Measurements from ENCODE around the gene TMPRSS7.

TMPRSS7 gene

GRCh38 chr3:112004669-112005068 lies 29.9 kb upstream of the TMPRSS7 start:
- ATAC-seq (ENCODE audit: insufficient read depth, low read depth) = no peak
- TF ChIP-seq EZH2 (IDR thresholded peaks at IDR 0.05; ENCODE audit: borderline replicate concordance, low read depth, low read length, severe bottlenecking) = no peak
- TF ChIP-seq, protein P1, sequence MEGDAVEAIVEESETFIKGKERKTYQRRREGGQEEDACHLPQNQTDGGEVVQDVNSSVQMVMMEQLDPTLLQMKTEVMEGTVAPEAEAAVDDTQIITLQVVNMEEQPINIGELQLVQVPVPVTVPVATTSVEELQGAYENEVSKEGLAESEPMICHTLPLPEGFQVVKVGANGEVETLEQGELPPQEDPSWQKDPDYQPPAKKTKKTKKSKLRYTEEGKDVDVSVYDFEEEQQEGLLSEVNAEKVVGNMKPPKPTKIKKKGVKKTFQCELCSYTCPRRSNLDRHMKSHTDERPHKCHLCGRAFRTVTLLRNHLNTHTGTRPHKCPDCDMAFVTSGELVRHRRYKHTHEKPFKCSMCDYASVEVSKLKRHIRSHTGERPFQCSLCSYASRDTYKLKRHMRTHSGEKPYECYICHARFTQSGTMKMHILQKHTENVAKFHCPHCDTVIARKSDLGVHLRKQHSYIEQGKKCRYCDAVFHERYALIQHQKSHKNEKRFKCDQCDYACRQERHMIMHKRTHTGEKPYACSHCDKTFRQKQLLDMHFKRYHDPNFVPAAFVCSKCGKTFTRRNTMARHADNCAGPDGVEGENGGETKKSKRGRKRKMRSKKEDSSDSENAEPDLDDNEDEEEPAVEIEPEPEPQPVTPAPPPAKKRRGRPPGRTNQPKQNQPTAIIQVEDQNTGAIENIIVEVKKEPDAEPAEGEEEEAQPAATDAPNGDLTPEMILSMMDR (IDR thresholded peaks at IDR 0.05; ENCODE audit: borderline replicate concordance, extremely low read depth, low read length, poor library complexity, severe bottlenecking) = no peak
- no peak overlapping the region for H3K4me2 ChIP-seq (ENCODE audit: insufficient read depth, low read length)

DNA sequence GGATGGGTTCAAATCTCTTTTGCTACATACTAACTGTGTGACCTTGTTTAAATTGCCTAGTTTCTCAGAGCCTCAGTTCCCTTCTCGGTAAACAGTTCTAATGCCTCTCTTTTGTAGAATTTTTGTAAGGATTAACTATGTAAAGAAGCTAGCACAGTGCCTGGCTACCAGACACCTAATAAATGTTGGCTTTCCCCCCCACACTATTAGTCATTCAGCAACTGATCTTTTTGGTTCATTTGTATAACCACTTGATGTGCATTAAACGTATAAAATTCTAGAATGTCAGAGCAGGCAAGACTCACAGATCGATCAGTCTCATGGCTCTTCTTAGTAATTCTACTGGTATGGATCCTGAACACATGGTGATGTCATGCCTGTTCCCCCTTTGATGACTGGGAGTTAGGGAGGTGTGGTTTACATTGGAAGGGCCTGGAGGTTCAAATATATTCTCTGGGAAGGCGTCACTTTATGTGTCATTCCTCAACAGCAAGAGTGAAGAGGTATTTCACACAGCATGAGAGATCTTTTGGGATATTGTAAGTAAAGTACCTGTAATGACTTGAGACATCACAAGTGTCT lies 29.4 kb upstream of the TMPRSS7 start:
- H2AFZ ChIP-seq (ENCODE audit: low read depth, low read length) = no peak overlapping the region
- no peaks in the 10 kb centered on the region for H3K9me3 ChIP-seq (ENCODE audit: insufficient read depth, low read length, severe bottlenecking)
- no peaks in the 10 kb centered on the region for H3K4me1 ChIP-seq (ENCODE audit: insufficient read depth, low read length)
- H3K27ac ChIP-seq (ENCODE audit: low read length) = no peak overlapping the region
- DNase-seq = no peak
- no peak for ATAC-seq (ENCODE audit: insufficient read depth, low read depth)
- no peak overlapping the region for H3K4me2 ChIP-seq (ENCODE audit: insufficient read depth, low read length)
- H3K4me3 ChIP-seq (ENCODE audit: low read depth in 1 of 2, low read length in 2 of 2) = no peak overlapping the region
- H3K79me2 ChIP-seq (ENCODE audit: insufficient read depth, low read length) = no peaks in the 10 kb centered on the region
- no peak overlapping the region for H3K9ac ChIP-seq (ENCODE audit: low read depth, low read length)
- TF ChIP-seq EZH2 (IDR thresholded peaks at IDR 0.05; ENCODE audit: borderline replicate concordance, low read depth, low read length, severe bottlenecking) = no peak
- TF ChIP-seq, protein P1 (IDR thresholded peaks at IDR 0.05; ENCODE audit: borderline replicate concordance, extremely low read depth, low read length, poor library complexity, severe bottlenecking) = no peak
- H3K36me3 ChIP-seq (ENCODE audit: insufficient read depth, low read length) = no peaks in the 10 kb centered on the region
- H4K20me1 ChIP-seq (ENCODE audit: insufficient read depth, low read length) = no peaks in the 10 kb centered on the region
- H3K27me3 ChIP-seq (ENCODE audit: insufficient read depth, low read length, poor library complexity) = no peaks in the 10 kb centered on the region

More at GRCh38 chr3:112004669-112005068, 29.9 kb upstream of the TMPRSS7 start:
- Histone ChIP-seq H3K27ac (ENCODE audit: low read length) (no peak overlapping the region), H3K9ac (ENCODE audit: low read depth, low read length) (no peak overlapping the region), H3K79me2 (ENCODE audit: insufficient read depth, low read length) (no peaks in the 10 kb centered on the region), H3K27me3 (ENCODE audit: insufficient read depth, low read length, poor library complexity) (no peaks in the 10 kb centered on the region), H4K20me1 (ENCODE audit: insufficient read depth, low read length) (no peaks in the 10 kb centered on the region), H3K36me3 (ENCODE audit: insufficient read depth, low read length) (no peaks in the 10 kb centered on the region), H2AFZ (ENCODE audit: low read depth, low read length) (no peak overlapping the region), H3K9me3 (ENCODE audit: insufficient read depth, low read length, severe bottlenecking) (no peaks in the 10 kb centered on the region), H3K4me1 (ENCODE audit: insufficient read depth, low read length) (no peaks in the 10 kb centered on the region), H3K4me3 (ENCODE audit: low read depth in 1 of 2, low read length in 2 of 2) (no peak overlapping the region)
- DNase-seq = no peak

DNA sequence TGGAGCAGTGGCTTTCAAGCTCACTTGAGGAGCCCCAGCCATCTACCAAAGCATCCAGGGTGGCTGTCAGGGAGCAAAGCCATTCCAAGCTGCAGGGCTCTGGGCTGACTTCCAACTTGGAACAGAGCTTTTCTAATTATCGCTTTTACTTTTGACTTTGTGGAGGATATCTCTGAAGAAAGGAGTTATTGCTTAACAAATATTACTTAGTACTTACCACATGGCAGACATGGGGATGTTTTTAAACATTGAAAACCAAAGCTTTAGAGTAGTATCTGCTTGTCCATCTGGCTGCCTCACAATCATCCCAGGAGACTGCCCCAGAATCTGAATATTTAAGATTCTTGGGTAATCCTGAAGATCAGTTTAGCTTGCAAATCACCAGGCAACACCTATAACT lies 26.9 kb upstream of the TMPRSS7 start:
- DNase-seq (no peak), ATAC-seq (ENCODE audit: insufficient read depth, low read depth) (no peak)
- no peaks in the 10 kb centered on the region for H3K9me3 ChIP-seq (ENCODE audit: insufficient read depth, low read length, severe bottlenecking)
- no peaks in the 10 kb centered on the region for H3K27me3 ChIP-seq (ENCODE audit: insufficient read depth, low read length, poor library complexity)
- H3K4me3 ChIP-seq (ENCODE audit: low read depth in 1 of 2, low read length in 2 of 2) = no peak overlapping the region
- H3K4me1 ChIP-seq (ENCODE audit: insufficient read depth, low read length) = no peaks in the 10 kb centered on the region
- H3K36me3 ChIP-seq (ENCODE audit: insufficient read depth, low read length) = no peaks in the 10 kb centered on the region
- no peak overlapping the region for H3K9ac ChIP-seq (ENCODE audit: low read depth, low read length)
- no peak overlapping the region for H3K27ac ChIP-seq (ENCODE audit: low read length)
- no peak overlapping the region for H2AFZ ChIP-seq (ENCODE audit: low read depth, low read length)
- no peak for TF ChIP-seq EZH2 (IDR thresholded peaks at IDR 0.05; ENCODE audit: borderline replicate concordance, low read depth, low read length, severe bottlenecking)
- TF ChIP-seq, protein P1 (IDR thresholded peaks at IDR 0.05; ENCODE audit: borderline replicate concordance, extremely low read depth, low read length, poor library complexity, severe bottlenecking) = no peak
- H3K79me2 ChIP-seq (ENCODE audit: insufficient read depth, low read length) = no peaks in the 10 kb centered on the region
- no peak overlapping the region for H3K4me2 ChIP-seq (ENCODE audit: insufficient read depth, low read length)
- no peaks in the 10 kb centered on the region for H4K20me1 ChIP-seq (ENCODE audit: insufficient read depth, low read length)

Measured in DND-41 (cell line).